HFFc6 (cell line): ENCODE measurements around the gene OR11H6. TPM values are rescaled to one million over a fixed set of nuclear protein-coding genes. Genes with fewer than 3 reads are reported as not detected.
"Not testable (repeated sequence)": the region's sequence is repeated elsewhere in the genome, so short reads cannot be mapped to it uniquely, and the experiment has no call there.

Source experiments
- DNase-seq: peaks from one replicate; pipeline ENCODE4 v3.0.0-alpha.2; 2018
- H3K27ac Mint-ChIP-seq: 2 replicates; pipeline ENCODE4 v1.8.0; 2020; ENCODE audit warnings: mild to moderate bottlenecking, mixed read lengths
- H3K27me3 Mint-ChIP-seq: 2 replicates; pipeline ENCODE4 v1.8.0; 2021; ENCODE audit warnings: mild to moderate bottlenecking, moderate library complexity, mixed read lengths; ENCODE audit not compliant: insufficient read depth
- H3K36me3 Mint-ChIP-seq: 2 replicates; pipeline ENCODE4 v1.8.0; 2021; ENCODE audit warnings: low read depth, mixed read lengths
- H3K4me1 Mint-ChIP-seq: 2 replicates; pipeline ENCODE4 v1.8.0; 2020; ENCODE audit warnings: low read depth, mixed read lengths
- H3K4me3 Mint-ChIP-seq: 2 replicates; pipeline ENCODE4 v1.8.0; 2020; ENCODE audit warnings: mild to moderate bottlenecking, moderate library complexity, mixed read lengths
- H3K9me3 Mint-ChIP-seq: 2 replicates; pipeline ENCODE4 v1.8.0; 2020; ENCODE audit warnings: mild to moderate bottlenecking, mixed read lengths
- CTCF ChIP-seq: fragments of 200-600 bp; sonication (generic); IDR thresholded peaks from 2 replicates; pipeline ENCODE4 v1.5.0; 2021; ENCODE audit warnings: antibody characterized with exemption, mild to moderate bottlenecking
- total RNA-seq, 6 experiments: library from RNA; stranded (reverse); fragmentation: NEBNext Ultra II Directional; extraction: Animal tissue kit (Norgen Biotek cat#: 25700); gene quantifications; 2 replicates in 1 of 6; 3 replicates in 5 of 6; pipeline ENCODE4 v1.2.3, GENCODE V29; 2021

The OR11H6 gene
- total RNA-seq, 6 experiments from 2014 or later, result not detected

GRCh38 chr14:20180486-20180885 is 43.0 kb upstream of the OR11H6 start:
- Mint-ChIP-seq H3K27me3 (no peaks in the 10 kb centered on the region; the same call in 1 of the 2 replicates), H3K9me3 (peaks cover 19% of the 10 kb centered on the region), H3K4me3 (no peak overlapping the region), H3K27ac (no peak overlapping the region), H3K36me3 (0 out of 2 replicates have a peak, but pooled peaks cover 5% of the 10 kb centered on the region), H3K4me1 (0 out of 2 replicates have a peak, but pooled peaks cover 6% of the 10 kb centered on the region)
- TF ChIP-seq CTCF, result no peak
- DNase-seq, result no peak

GRCh38 chr14:20184181-20184580 is 39.3 kb upstream of the OR11H6 start:
- Mint-ChIP-seq H3K4me3 (no peak overlapping the region), H3K27me3 (no peaks in the 10 kb centered on the region; the same call in 1 of the 2 replicates), H3K9me3 (peaks cover 45% of the 10 kb centered on the region), H3K4me1 (0 out of 2 replicates have a peak, but pooled peaks cover 6% of the 10 kb centered on the region), H3K36me3 (0 out of 2 replicates have a peak, but pooled peaks cover 4% of the 10 kb centered on the region), H3K27ac (no peak overlapping the region)
- no peak for DNase-seq
- TF ChIP-seq CTCF, result no peak

- no peaks in the 10 kb centered on the region for H3K27me3 Mint-ChIP-seq
- H3K4me3 Mint-ChIP-seq, result no peak within 1 kb of the TSS
- DNase-seq, result no peak
- H3K27ac Mint-ChIP-seq, result no peak within 1 kb of the TSS
- H3K9me3 Mint-ChIP-seq, result peaks cover 45% of the 10 kb centered on the region
- TF ChIP-seq CTCF, result no peak
- no peaks in the 10 kb centered on the region for H3K4me1 Mint-ChIP-seq
- H3K36me3 Mint-ChIP-seq, result no peaks in the 10 kb centered on the region
Measured at GRCh38 chr14:20190596-20190995, 32.9 kb upstream of the OR11H6 start, which contains the start of gene OR11G2. Gene OR11G2, plus strand, starts transcription at chr14:20190896. Its CDS starts 6,542 bp downstream, at chr14:20197438.

- Mint-ChIP-seq H3K4me1 (no peaks in the 10 kb centered on the region), H3K4me3 (no peak overlapping the region), H3K36me3 (no peaks in the 10 kb centered on the region), H3K27ac (no peak overlapping the region), H3K9me3 (peaks cover 37% of the 10 kb centered on the region), H3K27me3 (no peaks in the 10 kb centered on the region)
- no peak for DNase-seq
- no peak for TF ChIP-seq CTCF
Measured at GRCh38 chr14:20191396-20191795, 32.1 kb upstream of the OR11H6 start.

- Mint-ChIP-seq H3K4me3 (no peak overlapping the region), H3K27me3 (no peaks in the 10 kb centered on the region), H3K36me3 (no peaks in the 10 kb centered on the region), H3K27ac (no peak overlapping the region), H3K9me3 (peaks cover 24% of the 10 kb centered on the region), H3K4me1 (no peaks in the 10 kb centered on the region)
- no peak for TF ChIP-seq CTCF
- DNase-seq, result no peak
Measured at GRCh38 chr14:20194101-20194500, 29.4 kb upstream of the OR11H6 start.

GRCh38 chr14:20195170-20195569 is 28.3 kb upstream of the OR11H6 start:
- DNase-seq, H3K4me1 Mint-ChIP-seq, H3K4me3 Mint-ChIP-seq, H3K36me3 Mint-ChIP-seq, H3K27ac Mint-ChIP-seq, H3K27me3 Mint-ChIP-seq: not testable (repeated sequence)
- H3K9me3 Mint-ChIP-seq, result peaks cover 17% of the 10 kb centered on the region
